Measurements from ENCODE around the gene MYO10.

- TF ChIP-seq, protein P1, sequence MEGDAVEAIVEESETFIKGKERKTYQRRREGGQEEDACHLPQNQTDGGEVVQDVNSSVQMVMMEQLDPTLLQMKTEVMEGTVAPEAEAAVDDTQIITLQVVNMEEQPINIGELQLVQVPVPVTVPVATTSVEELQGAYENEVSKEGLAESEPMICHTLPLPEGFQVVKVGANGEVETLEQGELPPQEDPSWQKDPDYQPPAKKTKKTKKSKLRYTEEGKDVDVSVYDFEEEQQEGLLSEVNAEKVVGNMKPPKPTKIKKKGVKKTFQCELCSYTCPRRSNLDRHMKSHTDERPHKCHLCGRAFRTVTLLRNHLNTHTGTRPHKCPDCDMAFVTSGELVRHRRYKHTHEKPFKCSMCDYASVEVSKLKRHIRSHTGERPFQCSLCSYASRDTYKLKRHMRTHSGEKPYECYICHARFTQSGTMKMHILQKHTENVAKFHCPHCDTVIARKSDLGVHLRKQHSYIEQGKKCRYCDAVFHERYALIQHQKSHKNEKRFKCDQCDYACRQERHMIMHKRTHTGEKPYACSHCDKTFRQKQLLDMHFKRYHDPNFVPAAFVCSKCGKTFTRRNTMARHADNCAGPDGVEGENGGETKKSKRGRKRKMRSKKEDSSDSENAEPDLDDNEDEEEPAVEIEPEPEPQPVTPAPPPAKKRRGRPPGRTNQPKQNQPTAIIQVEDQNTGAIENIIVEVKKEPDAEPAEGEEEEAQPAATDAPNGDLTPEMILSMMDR (conservative IDR thresholded peaks at IDR 0.05; ENCODE audit: low read length), result no peak
- TF ChIP-seq EZH2phosphoT487 (IDR thresholded peaks at IDR 0.05; ENCODE audit: borderline replicate concordance, low read depth, low read length), result no peak
Observed at GRCh38 chr5:16936150-16936988, at the start of gene MYO10.

Measured in OCI-LY7 (cell line).